HFFc6 (cell line): Measurements from ENCODE around the gene HTR1B. TPM values are rescaled to one million over a fixed set of nuclear protein-coding genes. Genes with fewer than 3 reads are reported as not detected.
A peak's percentile ranks its signal among the peaks of the same experiment; 100 is the strongest.

Experiments used
- DNase-seq: peaks from one replicate; pipeline ENCODE4 v3.0.0-alpha.2; 2018
- H3K27ac Mint-ChIP-seq: 2 replicates; pipeline ENCODE4 v1.8.0; 2020; ENCODE audit warnings: mild to moderate bottlenecking, mixed read lengths
- H3K27me3 Mint-ChIP-seq: 2 replicates; pipeline ENCODE4 v1.8.0; 2021; ENCODE audit warnings: mild to moderate bottlenecking, moderate library complexity, mixed read lengths; ENCODE audit not compliant: insufficient read depth
- H3K36me3 Mint-ChIP-seq: 2 replicates; pipeline ENCODE4 v1.8.0; 2021; ENCODE audit warnings: low read depth, mixed read lengths
- H3K4me1 Mint-ChIP-seq: 2 replicates; pipeline ENCODE4 v1.8.0; 2020; ENCODE audit warnings: low read depth, mixed read lengths
- H3K4me3 Mint-ChIP-seq: 2 replicates; pipeline ENCODE4 v1.8.0; 2020; ENCODE audit warnings: mild to moderate bottlenecking, moderate library complexity, mixed read lengths
- H3K9me3 Mint-ChIP-seq: 2 replicates; pipeline ENCODE4 v1.8.0; 2020; ENCODE audit warnings: mild to moderate bottlenecking, mixed read lengths
- total RNA-seq, 6 experiments: library from RNA; stranded (reverse); fragmentation: NEBNext Ultra II Directional; extraction: Animal tissue kit (Norgen Biotek cat#: 25700); gene quantifications; 2 replicates in 1 of 6; 3 replicates in 5 of 6; pipeline ENCODE4 v1.2.3, GENCODE V29; 2021
- TF ChIP-seq, protein P1 (sequence below): fragments of 200-600 bp; sonication (generic); IDR thresholded peaks from 2 replicates; pipeline ENCODE4 v1.5.0; 2021; ENCODE audit warnings: antibody characterized with exemption, mild to moderate bottlenecking

Gene HTR1B
- total RNA-seq, 6 experiments from 2014 or later = 0.14 to 0.87 (median 0.18) TPM

DNA sequence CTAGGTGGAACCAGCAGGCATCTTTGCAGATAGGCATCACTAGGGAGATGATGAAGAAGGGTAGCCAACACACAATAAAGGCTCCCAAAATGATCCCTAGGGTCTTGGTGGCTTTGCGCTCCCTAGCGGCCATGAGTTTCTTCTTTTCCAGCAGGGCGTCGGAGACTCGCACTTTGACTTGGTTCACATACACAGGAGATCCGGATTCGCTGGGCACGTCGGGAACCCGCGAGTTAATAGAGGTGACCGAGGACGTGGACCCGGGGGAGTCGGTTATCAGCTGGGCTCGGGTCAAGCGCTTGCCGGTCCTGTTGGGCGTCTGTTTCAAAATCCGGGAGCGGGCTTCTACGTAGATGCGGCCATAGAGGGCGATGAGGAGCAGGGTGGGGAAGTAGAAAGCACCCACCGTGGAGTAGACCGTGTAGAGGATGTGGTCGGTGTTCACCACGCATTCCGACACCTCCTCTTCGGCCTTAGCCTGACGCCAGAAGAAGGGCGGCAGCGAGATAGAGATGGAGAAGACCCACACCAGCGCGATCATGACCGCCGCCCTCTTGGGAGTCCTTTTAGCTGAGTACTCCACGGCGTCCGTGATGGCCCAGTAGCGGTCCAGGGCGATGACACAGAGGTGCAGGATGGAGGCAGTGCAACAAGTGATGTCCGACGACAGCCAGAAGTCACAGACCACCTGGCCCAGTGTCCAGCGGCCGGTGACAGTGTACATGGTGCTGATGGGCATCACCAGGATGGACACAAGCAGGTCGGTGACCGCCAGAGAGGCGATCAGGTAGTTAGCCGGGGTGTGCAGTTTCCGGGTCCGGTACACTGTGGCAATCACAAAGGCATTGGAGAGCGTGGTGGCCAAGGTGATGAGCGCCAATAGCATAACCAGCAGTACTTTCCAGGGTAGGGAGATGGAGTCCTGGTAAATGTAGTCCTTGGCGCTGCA is 658 bp downstream of the HTR1B start:
- peaks cover 50% of the 10 kb centered on the region for H3K4me1 Mint-ChIP-seq
- H3K27me3 Mint-ChIP-seq = peaks cover 22% of the 10 kb centered on the region
- no peak for DNase-seq
- TF ChIP-seq, protein P1, sequence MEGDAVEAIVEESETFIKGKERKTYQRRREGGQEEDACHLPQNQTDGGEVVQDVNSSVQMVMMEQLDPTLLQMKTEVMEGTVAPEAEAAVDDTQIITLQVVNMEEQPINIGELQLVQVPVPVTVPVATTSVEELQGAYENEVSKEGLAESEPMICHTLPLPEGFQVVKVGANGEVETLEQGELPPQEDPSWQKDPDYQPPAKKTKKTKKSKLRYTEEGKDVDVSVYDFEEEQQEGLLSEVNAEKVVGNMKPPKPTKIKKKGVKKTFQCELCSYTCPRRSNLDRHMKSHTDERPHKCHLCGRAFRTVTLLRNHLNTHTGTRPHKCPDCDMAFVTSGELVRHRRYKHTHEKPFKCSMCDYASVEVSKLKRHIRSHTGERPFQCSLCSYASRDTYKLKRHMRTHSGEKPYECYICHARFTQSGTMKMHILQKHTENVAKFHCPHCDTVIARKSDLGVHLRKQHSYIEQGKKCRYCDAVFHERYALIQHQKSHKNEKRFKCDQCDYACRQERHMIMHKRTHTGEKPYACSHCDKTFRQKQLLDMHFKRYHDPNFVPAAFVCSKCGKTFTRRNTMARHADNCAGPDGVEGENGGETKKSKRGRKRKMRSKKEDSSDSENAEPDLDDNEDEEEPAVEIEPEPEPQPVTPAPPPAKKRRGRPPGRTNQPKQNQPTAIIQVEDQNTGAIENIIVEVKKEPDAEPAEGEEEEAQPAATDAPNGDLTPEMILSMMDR = 0 out of 2 replicates have a peak, but pooled peaks have one; percentile 20
- no peak overlapping the region for H3K27ac Mint-ChIP-seq
- no peaks in the 10 kb centered on the region for H3K9me3 Mint-ChIP-seq
- H3K36me3 Mint-ChIP-seq = peaks cover 5% of the 10 kb centered on the region; the same call in 1 of the 2 replicates
- H3K4me3 Mint-ChIP-seq = peak overlapping the region; percentile 82

DNA sequence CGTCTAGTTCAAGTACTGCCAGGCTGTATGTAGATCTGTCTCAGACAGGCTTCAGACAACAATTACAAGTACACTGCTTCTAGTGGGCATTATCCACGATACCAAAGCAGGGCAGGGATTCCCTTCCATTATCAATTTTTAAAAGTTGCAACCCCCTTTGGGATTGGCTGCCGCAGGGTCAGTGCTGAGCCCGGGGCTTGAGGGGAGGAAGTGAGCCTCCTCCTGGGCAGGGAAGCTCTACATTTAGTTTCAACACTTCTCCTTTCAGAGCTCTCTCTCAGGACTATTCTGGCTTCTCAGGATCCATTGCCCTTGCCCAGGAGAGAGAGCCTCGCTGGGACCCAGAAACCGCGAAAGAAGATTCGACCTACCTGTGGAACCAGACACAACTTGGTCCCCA is 1.5 kb downstream of the HTR1B start:
- peaks cover 50% of the 10 kb centered on the region for H3K4me1 Mint-ChIP-seq
- H3K36me3 Mint-ChIP-seq = peaks cover 5% of the 10 kb centered on the region; the same call in 1 of the 2 replicates
- H3K4me3 Mint-ChIP-seq = no peak overlapping the region; the same call in 1 of the 2 replicates
- TF ChIP-seq, protein P1 = no peak
- H3K9me3 Mint-ChIP-seq = no peaks in the 10 kb centered on the region
- peaks cover 22% of the 10 kb centered on the region for H3K27me3 Mint-ChIP-seq
- H3K27ac Mint-ChIP-seq = no peak overlapping the region
- DNase-seq = no peak

DNA sequence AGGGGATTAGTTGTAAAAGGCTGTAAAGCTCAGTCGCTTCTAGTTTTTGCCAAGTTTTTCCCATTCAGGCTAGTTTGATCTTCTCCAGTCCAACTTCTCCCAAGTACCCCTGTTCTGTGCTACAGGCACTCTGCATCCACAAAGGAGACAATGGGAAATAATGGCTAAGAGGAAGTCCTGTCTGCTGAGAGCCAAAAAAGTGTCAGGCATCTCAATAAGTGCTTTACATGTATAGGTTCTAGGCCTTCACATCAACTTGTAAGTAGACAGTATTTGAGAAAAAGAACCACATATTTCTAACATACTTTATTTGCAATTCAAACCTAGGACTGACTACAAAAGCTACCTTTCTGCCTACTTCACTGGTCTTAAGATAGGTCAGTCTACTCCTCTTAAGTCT is 4.9 kb downstream of the HTR1B start:
- H3K9me3 Mint-ChIP-seq = no peaks in the 10 kb centered on the region
- peaks cover 62% of the 10 kb centered on the region for H3K4me1 Mint-ChIP-seq
- no peak for DNase-seq
- peaks cover 5% of the 10 kb centered on the region; the same call in 1 of the 2 replicates for H3K36me3 Mint-ChIP-seq
- no peak overlapping the region for H3K27ac Mint-ChIP-seq
- peaks cover 12% of the 10 kb centered on the region for H3K27me3 Mint-ChIP-seq
- H3K4me3 Mint-ChIP-seq = no peak overlapping the region
- TF ChIP-seq, protein P1 = no peak

DNA sequence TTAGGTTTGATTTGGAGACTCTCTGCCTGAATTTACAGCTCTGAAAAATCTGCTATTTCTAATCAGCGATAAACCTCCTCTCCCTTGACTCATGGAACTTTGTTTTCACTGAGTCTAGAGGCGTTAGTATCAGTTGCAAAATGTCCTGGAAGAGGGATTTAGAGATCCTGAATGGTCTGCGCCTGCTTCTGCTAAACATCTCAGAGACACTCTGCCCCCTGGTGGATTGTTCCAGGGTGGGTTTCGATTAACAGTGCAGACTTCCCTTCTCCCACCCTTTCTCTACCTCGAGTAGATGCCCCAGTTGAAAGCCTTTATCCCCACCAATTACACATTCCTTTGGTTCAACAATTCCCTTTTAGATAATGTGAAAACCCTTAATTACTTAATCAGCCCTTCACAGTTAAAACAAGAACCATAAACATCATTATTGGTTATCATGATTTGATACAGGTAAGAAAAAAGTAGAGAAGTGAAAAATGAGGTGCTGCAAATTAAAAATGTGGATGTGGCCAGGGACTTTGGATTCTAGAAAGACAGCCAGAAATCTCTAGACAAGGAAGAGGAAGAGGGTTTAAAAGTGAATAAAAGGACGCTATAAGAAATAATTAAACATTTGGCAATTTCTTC is 5.5 kb downstream of the HTR1B start:
- Mint-ChIP-seq H3K27ac (peak overlapping the region; percentile 88), H3K36me3 (peaks cover 5% of the 10 kb centered on the region; the same call in 1 of the 2 replicates), H3K4me3 (peak overlapping the region; percentile 59), H3K4me1 (peaks cover 57% of the 10 kb centered on the region), H3K9me3 (no peaks in the 10 kb centered on the region), H3K27me3 (peaks cover 7% of the 10 kb centered on the region)
- TF ChIP-seq, protein P1 = peak; percentile 96
- DNase-seq = peak; percentile 85

DNA sequence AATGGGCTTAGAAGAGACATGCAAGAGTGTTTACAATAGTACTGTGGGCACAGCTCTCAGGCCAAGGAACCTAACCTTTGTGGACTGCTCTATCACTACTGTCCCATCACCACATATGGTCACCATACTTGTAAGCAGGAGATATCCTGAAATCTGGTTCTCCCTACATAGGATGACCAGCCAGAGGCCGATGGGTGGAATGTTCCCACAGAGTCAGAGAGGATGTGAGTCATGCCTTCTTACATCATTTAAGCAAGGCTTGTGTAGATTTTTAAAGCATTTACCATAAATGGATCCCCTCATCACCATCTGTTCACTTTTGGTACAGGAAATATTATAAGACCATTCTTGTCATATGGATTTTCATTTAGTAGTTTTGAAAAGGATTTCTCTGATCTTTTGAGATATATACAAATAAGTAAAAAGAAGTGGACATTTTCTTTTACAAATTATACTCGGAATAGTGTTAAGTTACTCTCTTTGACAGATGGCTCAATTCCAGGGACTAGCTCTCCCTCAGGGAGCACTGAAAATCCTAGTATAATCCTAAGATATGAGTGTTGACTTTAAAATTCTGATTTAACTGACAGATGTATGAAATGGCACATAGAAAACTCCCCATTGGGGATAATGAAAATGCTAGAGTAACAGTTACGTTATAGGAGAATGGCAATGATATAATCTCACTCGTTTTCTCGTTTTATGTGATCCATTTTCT is 6.6 kb downstream of the HTR1B start:
- peak; percentile 94 for DNase-seq
- peaks cover 49% of the 10 kb centered on the region for H3K4me1 Mint-ChIP-seq
- no peaks in the 10 kb centered on the region for H3K36me3 Mint-ChIP-seq
- peak overlapping the region; percentile 59 for H3K4me3 Mint-ChIP-seq
- H3K9me3 Mint-ChIP-seq = no peaks in the 10 kb centered on the region
- peak overlapping the region; percentile 88 for H3K27ac Mint-ChIP-seq
- H3K27me3 Mint-ChIP-seq = no peaks in the 10 kb centered on the region
- TF ChIP-seq, protein P1 = no peak
